AG04450 (cell line): Measurements from ENCODE around the gene LRP1B. TPM values are rescaled to one million over a fixed set of nuclear protein-coding genes. Genes with fewer than 3 reads are reported as not detected.

ENCODE experiments used
- CTCF ChIA-PET: fragments of 300-600, 350-600 bp; formaldehyde crosslinking; extraction: SDS; loops from one replicate; lab custom pipeline; 2022; ENCODE audit warnings: antibody characterized with exemption, inconsistent platforms; lab: Charles Lee
- POLR2A ChIA-PET: fragments of 350-600 bp; formaldehyde crosslinking; extraction: SDS; loops from one replicate; lab custom pipeline; 2021; ENCODE audit warnings: antibody characterized with exemption, inconsistent platforms; lab: Yijun Ruan, JAX
- DNase-seq: peaks from one replicate; pipeline ENCODE4 v3.0.0-alpha.2; 2011; ENCODE audit warnings: low read depth, low spot score
- H3K27ac ChIP-seq: one replicate; pipeline ENCODE4 v1.5.1; 2012; ENCODE audit warnings: low read depth, low read length, control low read depth
- H3K27me3 ChIP-seq: one replicate; pipeline ENCODE4 v1.6.0; 2012; ENCODE audit warnings: low read length; ENCODE audit not compliant: control insufficient read depth, insufficient read depth
- H3K4me3 ChIP-seq: 2 replicates; pipeline ENCODE4 v1.5.1; 2011; ENCODE audit warnings: mild to moderate bottlenecking, low read depth, low read length, control low read depth
- H3K9me3 ChIP-seq: 2 replicates; pipeline ENCODE4 v1.5.1; 2012; ENCODE audit warnings: low read length; ENCODE audit not compliant: control insufficient read depth, insufficient read depth
- CTCF ChIP-seq: IDR thresholded peaks from 2 replicates; pipeline ENCODE4 v1.5.1; 2011; ENCODE audit warnings: low read depth, low read length, control low read depth, inconsistent platforms
- polyA plus RNA-seq: library from polyadenylated mRNA; depleted of rRNA; stranded (reverse); fragments of >200 nt; gene quantifications from 2 replicates; pipeline ENCODE4 v1.2.3, GENCODE V29; 2011

LRP1B gene
- polyA plus RNA-seq, 1 experiment, result 0.15 TPM

DNA sequence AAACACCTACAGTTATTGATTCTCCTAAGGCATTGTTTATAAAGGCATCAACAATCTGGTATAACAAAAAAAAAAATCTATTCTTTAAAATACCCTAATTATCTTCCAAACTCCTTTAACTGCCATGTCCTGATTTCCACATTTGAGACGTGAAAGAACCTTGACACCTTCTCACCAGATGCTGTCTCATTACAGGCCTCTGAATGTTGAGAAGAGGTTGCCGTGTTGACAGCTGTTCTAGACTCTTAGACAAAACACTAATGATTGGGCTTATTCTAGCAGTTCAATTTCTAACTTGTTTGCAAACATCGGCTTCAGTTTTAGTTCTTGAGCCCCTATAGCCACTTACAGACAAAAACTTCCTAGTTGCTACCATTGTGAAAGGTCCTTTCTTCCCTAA is 988.8 kb downstream of the LRP1B start:
- TF ChIP-seq CTCF, result no peak

DNA sequence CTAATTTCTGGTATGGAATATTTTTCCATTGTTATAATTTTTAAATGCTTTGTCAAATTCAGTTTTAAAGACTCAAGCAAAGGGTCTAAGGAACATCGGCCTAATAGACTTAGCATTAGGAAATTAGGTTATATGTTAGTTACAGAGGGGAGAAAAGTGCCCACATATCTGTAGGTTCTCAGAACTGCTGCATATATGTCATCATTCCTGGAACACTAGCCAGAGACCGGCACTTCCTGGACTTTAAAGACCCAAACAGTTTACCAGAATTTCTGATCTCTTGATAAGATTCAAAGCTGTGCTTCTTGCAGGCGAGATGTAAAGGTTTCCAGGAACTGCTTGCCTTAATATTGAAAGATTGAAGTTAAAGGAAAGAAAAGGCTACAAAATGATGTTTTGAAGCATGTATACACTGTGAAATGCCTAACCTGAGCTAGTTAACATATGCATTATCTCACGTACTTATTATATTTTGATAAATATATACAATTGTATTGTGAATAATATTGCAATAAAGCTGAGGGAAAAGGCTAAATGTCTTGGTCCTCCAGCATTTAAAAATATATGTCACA is 993.6 kb downstream of the LRP1B start:
- ChIA-PET CTCF (no interaction called here), POLR2A (no interaction called here)
- H3K9me3 ChIP-seq, result no peaks in the 10 kb centered on the region
- no peak for DNase-seq
- H3K27ac ChIP-seq, result no peak overlapping the region
- H3K27me3 ChIP-seq, result no peaks in the 10 kb centered on the region
- H3K4me3 ChIP-seq, result no peak overlapping the region
- TF ChIP-seq CTCF, result no peak

More for the DNA sequence above, 988.8 kb downstream of the LRP1B start:
- no peak for DNase-seq
- Histone ChIP-seq H3K4me3 (no peak overlapping the region), H3K27ac (no peak overlapping the region), H3K9me3 (no peaks in the 10 kb centered on the region), H3K27me3 (no peaks in the 10 kb centered on the region)
- ChIA-PET POLR2A (no interaction called here), CTCF (interaction anchor here (0.6 kb wide), 1 partner anchor 264 kb away, joined by 3 read pairs; no protein-coding TSS in a partner anchor)

DNA sequence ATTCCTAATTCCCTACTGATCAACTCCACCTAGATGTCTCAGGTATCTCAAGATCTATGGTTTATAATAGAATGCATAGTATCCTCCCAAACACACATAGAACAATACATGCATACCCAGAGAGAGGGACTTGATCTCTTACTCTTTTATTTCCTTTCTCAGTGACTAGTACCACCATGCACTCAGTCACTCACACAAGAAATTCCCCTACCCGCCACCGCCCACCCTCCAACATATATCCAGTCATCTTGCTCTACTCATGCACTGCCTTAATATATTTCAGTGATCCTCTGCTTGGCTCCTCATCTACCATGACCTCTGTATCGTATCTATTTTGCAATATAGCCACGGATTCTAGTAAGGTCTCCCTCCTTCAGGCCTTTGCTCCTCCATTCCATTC is 996.9 kb downstream of the LRP1B start:
- DNase-seq, result no peak
- Histone ChIP-seq H3K4me3 (no peak overlapping the region), H3K27ac (no peak overlapping the region), H3K9me3 (no peaks in the 10 kb centered on the region), H3K27me3 (no peaks in the 10 kb centered on the region)
- ChIA-PET CTCF (no interaction called here), POLR2A (no interaction called here)
- TF ChIP-seq CTCF, result no peak

- no peak overlapping the region for H3K27ac ChIP-seq
- no peaks in the 10 kb centered on the region for H3K27me3 ChIP-seq
- no peak for TF ChIP-seq CTCF
- H3K4me3 ChIP-seq, result no peak overlapping the region
- DNase-seq, result no peak
- POLR2A ChIA-PET, result no interaction called here
- H3K9me3 ChIP-seq, result no peaks in the 10 kb centered on the region
- CTCF ChIA-PET, result no interaction called here
Observed at GRCh38 chr2:141125432-141125831, 1005.4 kb downstream of the LRP1B start.

DNA sequence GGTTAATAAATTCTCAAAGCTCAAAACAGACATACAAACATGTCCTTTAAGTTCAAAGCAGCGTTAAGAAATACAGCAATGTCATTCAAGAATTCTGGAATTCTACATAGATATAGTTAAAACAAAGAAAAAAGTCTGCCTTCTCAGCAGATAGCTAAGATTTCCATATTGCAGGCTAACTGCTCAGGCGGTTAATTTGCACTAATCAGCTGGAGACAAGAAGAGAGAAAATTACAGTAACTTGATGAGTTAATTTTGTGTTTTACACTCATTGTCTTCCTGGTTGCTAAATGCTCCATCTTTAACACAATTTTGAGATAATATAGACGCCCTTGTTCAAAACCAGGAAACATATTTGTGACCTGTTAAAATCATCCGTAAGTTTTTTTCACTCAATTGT is 1012.0 kb downstream of the LRP1B start:
- H3K4me3 ChIP-seq, result no peak overlapping the region
- ChIA-PET CTCF (no interaction called here), POLR2A (no interaction called here)
- no peak for DNase-seq
- no peaks in the 10 kb centered on the region for H3K27me3 ChIP-seq
- TF ChIP-seq CTCF, result no peak
- H3K9me3 ChIP-seq, result no peaks in the 10 kb centered on the region
- H3K27ac ChIP-seq, result no peak overlapping the region
